ENCODE results near the gene CCK.
"Not testable (repeated sequence)": the region's sequence is repeated elsewhere in the genome, so short reads cannot be mapped to it uniquely, and the experiment has no call there.

CCK gene

GRCh38 chr3:42288385-42288784 is 22.4 kb upstream of the CCK start:
- POLR2A ChIA-PET = no interaction called here
- TF ChIP-seq CTCF (IDR thresholded peaks at IDR 0.05; ENCODE audit: insufficient read depth, low read length, missing control alignments) = no peak
- CTCF ChIA-PET = no interaction called here
- no peak overlapping the region for H3K4me3 ChIP-seq (ENCODE audit: low read depth, low read length)
- no peak for DNase-seq (ENCODE audit: low read depth, low spot score)

GRCh38 chr3:42287423-42287822 is 21.4 kb upstream of the CCK start:
- POLR2A ChIA-PET; CTCF ChIA-PET; H3K4me3 ChIP-seq (ENCODE audit: low read depth, low read length); DNase-seq (ENCODE audit: low read depth, low spot score): not testable (repeated sequence)

DNA sequence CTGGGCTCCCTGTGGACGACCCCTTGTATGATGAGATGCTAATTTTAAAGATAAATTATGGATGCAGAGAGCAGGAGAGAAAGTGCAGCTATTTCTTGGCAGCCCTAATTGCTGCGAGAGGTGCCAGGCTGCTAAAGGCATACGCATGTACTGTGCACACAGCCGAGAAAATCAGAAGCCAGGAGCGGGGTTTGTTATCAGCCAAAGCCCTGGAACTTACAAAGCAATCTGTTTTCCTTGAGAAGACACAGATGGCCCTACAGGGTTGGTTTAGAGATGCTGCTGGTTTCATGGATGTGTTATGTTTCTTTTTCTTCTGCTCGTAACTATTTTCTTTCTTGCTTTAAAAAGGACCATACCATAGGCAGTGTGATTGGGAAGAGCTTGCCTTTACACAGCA is 11.7 kb upstream of the CCK start:
- H3K4me3 ChIP-seq (ENCODE audit: low read depth, low read length) = no peak overlapping the region
- POLR2A ChIA-PET = no interaction called here
- no peak for TF ChIP-seq CTCF (IDR thresholded peaks at IDR 0.05; ENCODE audit: insufficient read depth, low read length, missing control alignments)
- CTCF ChIA-PET = interaction anchor here (1.1 kb wide), 1 partner anchor 16 kb away, joined by 3 read pairs; no protein-coding TSS in a partner anchor
- no peak for DNase-seq (ENCODE audit: low read depth, low spot score)

- TF ChIP-seq CTCF (IDR thresholded peaks at IDR 0.05; ENCODE audit: insufficient read depth, low read length, missing control alignments) = no peak
- H3K4me3 ChIP-seq (ENCODE audit: low read depth, low read length) = no peak overlapping the region
- CTCF ChIA-PET = no interaction called here
- POLR2A ChIA-PET = no interaction called here
- DNase-seq (ENCODE audit: low read depth, low spot score) = no peak
Measured at GRCh38 chr3:42276141-42277132, 10.5 kb upstream of the CCK start.

- CTCF ChIA-PET = no interaction called here
- no peak for DNase-seq (ENCODE audit: low read depth, low spot score)
- TF ChIP-seq CTCF (IDR thresholded peaks at IDR 0.05; ENCODE audit: insufficient read depth, low read length, missing control alignments) = no peak
- no peak overlapping the region for H3K4me3 ChIP-seq (ENCODE audit: low read depth, low read length)
- POLR2A ChIA-PET = no interaction called here
Measured at GRCh38 chr3:42275217-42275616, 9.2 kb upstream of the CCK start.

- no peak overlapping the region for H3K4me3 ChIP-seq (ENCODE audit: low read depth, low read length)
- POLR2A ChIA-PET = no interaction called here
- no peak for TF ChIP-seq CTCF (IDR thresholded peaks at IDR 0.05; ENCODE audit: insufficient read depth, low read length, missing control alignments)
- no peak for DNase-seq (ENCODE audit: low read depth, low spot score)
- CTCF ChIA-PET = no interaction called here
Measured at GRCh38 chr3:42274266-42274665, 8.3 kb upstream of the CCK start.

- no peak for DNase-seq (ENCODE audit: low read depth, low spot score)
- no peak for TF ChIP-seq CTCF (IDR thresholded peaks at IDR 0.05; ENCODE audit: insufficient read depth, low read length, missing control alignments)
- CTCF ChIA-PET = no interaction called here
- POLR2A ChIA-PET = no interaction called here
- H3K4me3 ChIP-seq (ENCODE audit: low read depth, low read length) = no peak overlapping the region
Measured at GRCh38 chr3:42273361-42273760, 7.4 kb upstream of the CCK start.

All from AG04449 (cell line).